DMS 273 (cell line): ENCODE results near the gene SMAD7.

ENCODE experiments used
- DNase-seq: peaks from one replicate; lab custom pipeline; 2025; ENCODE audit not compliant: unreplicated experiment; lab: John Stamatoyannopoulos, UW

SMAD7 gene

GRCh38 chr18:48946329-48946835 lies 4.4 kb downstream of the SMAD7 start:
- peak; percentile 57 for DNase-seq

GRCh38 chr18:48945953-48946217 lies 4.9 kb downstream of the SMAD7 start:
- no peak for DNase-seq

GRCh38 chr18:48944634-48945033 lies 6.1 kb downstream of the SMAD7 start:
- DNase-seq = no peak

- no peak for DNase-seq
These were observed 6.8 kb downstream of the SMAD7 start for GRCh38 chr18:48943736-48944527.

GRCh38 chr18:48943333-48943732 lies 7.4 kb downstream of the SMAD7 start:
- DNase-seq = no peak

DNA sequence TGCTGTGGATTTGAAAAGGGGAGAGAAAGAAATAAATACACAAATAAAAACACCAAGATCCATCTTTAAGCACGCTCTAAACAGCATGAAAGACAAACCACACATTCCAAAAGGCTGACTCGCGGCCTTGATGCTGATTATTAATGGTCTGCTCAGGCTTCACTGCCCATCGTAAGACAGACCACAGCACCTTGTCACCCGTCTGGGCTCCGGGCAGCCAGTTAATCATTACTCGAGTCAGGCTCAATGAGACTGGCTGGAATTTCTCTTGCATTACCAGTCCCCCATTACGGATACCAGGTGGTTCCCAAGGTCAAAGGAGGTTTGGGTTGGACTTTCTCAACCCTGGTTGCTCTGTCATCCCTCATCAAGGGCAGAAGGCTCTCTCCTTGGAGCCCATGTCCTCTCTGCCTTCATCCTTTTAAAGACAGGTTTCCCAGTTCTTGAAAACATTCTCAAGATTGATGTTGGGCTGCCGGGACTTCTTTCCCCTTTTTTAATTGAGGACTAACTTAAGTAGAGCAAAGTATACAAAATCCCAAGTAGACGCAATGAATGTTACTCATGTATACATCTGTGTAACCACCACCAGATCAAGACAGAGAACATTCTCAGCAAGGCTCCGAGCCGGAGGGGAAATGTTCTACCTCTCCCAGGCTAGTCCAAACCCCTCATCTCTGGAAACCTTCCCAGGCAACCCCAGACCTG lies 8.1 kb downstream of the SMAD7 start:
- DNase-seq = no peak

DNA sequence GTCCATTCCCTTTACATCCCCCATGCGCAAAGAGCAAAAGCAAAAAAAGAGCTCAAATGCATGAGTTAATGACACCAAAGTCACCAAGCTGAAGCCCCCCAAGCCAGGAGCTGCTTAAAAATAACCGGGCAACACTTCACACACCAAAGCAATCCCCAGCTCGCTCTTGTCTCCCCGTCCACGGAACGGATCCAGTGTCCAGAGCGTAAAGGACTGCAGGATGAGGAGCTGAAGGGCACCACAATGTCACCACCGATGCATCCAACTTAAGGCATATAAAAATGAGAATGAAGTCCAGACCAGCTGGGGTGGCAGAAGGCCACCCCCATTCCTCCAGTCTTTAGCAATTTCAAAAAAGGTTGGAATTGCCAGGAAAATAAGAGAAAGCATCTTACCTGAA lies 8.7 kb downstream of the SMAD7 start:
- DNase-seq = no peak

- DNase-seq = no peak
These were observed 9.1 kb downstream of the SMAD7 start for GRCh38 chr18:48941672-48942071.

DNA sequence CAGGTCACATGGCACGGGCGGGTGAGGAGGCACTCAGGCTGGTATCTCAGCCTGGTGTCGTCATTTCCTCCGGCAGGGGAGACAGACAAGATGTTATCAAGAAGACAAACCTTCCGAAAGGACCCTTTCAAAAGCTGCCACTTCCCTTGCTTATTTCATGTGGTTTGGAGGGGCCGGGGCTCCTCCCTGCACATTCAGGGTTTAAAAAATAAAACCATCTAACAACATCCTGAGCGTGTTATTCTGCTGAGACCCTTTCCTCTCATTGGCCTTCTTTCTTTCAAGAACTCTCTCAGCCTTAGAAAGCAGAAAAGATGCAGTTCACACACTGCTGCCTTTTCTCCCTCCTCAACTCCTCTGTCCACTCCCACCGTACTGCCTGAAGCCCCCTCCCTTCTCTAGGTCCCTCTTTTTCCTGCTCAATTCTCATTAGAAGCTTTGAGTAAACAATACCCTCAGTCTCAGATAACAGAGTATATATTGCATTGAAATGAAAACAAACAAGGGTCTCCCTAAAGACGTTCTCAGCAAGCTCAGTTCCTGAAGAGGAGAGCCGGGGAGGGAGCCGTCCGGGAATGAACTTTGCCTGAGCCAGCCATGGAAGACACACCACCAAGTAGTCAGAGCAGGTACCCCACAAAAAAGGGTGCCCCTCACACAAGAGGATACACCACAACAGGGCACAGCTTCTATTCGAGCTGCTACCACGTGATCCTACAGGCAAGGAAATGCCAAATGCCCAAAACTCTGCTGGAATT lies 9.7 kb downstream of the SMAD7 start:
- DNase-seq = no peak

- peak; percentile 35 for DNase-seq
These were observed 11.3 kb downstream of the SMAD7 start for GRCh38 chr18:48939205-48940097.

GRCh38 chr18:48938827-48939204 lies 11.9 kb downstream of the SMAD7 start:
- DNase-seq = peak; percentile 32

DNA sequence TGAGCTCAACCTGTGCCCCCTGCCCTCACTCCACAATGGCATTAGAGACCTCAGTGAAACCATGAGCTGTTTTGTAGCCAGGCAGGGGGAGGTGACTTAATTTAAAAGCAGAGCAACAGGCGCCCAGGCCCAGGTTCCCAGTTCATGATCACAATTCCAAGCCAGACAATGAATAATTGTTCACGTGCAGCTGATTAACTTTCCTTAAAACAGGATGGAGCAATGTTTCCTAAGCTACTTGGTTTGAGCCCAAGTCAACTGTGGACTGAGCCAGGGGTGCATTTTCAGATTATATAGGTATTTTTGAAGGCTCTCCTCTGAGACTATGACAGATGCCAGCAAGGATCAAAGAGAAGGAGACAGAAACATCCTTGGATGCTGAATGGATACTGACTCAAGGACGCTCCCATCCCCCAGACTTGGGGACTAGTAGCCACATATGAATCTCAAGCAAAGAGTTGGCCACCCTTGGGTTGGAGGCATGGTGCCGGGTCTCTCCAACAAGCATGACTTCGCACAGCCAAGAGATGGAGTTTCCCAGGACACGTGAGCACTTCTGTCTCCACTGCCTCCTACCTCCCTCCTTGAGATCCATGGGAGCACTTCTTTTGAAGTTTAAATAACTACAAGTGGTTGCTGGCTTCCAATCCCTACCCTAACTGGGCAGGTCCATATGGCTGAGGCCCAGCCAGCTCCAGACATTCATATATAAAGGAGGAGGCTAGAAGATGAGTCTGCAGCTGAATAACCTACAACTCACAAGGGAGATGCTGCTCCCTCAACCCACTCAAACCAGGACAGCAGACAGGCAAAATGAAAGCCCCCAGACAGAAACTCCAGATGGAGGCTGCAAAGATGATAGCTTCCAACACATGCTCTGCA lies 12.7 kb downstream of the SMAD7 start:
- no peak for DNase-seq

DNA sequence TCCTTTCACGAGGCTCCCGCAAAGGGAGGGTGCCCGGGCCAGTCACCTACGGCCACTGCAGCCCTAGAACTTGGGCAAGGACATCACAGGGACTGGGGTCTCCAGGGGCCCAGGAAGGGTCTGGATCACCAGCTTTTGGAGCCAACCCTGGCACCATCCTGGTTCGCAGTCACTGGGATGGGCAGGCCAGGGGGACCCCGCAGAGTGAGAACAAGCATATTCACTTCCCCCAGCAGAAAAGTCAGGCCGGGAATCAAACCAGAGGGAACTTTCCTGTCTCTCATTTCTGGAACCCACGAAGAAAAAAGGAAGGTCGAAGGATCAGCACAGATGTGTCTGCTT lies 15.4 kb downstream of the SMAD7 start:
- DNase-seq = no peak

DNA sequence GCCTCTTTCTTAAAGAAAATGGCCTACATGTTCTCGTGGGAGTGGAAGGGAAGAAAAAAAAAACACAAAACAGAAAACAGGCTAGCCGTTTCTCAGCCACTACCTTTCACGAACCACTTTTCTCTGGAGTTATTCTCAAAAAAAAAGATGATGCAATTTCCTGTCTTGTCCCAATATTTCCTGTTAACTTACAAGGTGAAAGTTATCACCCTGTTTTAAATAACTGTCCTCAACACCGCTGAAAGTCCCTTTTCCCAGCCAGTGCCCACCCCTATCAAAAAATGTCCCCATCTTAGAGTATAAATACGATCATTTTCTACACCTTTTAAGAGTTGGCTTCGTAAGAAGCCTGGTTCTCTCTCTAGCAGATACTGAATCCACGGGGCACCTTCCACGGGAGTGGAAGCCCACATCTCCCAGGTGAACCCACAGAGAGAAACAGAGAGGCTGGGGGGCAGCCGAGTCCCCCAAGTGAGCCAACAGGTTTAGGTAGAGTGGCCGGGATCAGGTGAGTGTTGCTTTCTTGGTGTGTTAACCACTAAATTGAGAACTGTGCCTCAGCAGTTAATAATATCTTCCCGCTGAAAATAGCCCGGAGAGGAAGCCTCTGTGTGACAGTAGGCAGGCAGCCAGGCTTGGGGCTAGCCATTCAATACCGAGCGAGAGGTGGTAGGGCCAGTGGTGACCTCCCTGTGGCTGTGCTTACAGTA lies 15.9 kb downstream of the SMAD7 start:
- DNase-seq = no peak

GRCh38 chr18:48934415-48934722 lies 16.4 kb downstream of the SMAD7 start:
- DNase-seq = no peak

- DNase-seq = no peak
These were observed 17.0 kb downstream of the SMAD7 start for GRCh38 chr18:48933578-48934414.

DNA sequence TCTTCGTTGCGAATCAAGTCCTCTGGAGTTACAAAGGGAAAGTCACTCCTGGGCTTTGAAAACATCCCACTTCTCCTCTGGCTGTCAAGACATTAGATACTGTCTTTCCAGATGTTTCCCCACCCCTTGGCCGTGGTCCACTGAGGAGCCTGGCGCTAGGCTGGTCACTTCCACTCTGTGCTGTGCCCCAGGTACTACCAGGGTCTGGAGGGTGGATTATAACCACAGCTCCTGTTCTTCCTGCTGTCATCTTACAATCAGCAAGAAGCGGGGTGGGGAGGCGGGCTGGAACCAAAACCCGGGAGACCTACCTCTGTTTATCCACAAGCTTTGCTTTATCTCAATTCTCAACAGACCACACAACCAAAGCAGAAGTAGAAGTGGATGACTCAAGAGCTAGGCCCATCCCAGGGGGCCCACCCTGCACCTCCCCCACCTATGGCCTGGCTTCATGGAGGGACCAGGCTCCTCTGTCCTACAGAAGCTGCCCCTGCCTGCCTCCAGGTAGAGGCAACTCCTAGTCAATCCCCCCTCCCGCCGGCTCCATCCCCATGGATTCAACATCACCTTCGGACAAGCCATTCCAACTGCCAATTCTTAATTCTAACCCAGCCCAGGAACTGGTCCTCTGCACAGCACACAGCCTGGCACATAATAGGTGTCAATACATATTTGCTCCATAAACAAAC lies 17.8 kb downstream of the SMAD7 start:
- no peak for DNase-seq

DNA sequence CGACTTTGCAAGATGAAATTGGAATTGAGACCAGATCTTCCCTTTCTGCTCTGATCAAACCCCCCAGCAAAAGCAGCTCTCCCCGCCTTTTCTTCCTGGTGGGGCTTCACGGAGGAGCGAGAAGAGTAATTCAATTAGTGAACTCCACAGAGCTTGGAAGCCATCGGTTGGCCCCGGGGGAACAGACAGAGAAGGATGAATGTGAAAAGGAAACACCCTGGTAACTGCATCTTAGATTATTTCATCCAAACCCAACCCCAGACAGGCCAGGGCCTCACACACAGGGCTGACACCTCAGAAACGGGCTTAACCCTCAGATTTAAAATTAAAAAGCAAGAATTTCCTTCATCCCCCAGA lies 18.3 kb downstream of the SMAD7 start:
- DNase-seq = no peak
